ENCODE data around the gene EFHC1.
A peak's percentile ranks its signal among the peaks of the same experiment; 100 is the strongest.

DNA sequence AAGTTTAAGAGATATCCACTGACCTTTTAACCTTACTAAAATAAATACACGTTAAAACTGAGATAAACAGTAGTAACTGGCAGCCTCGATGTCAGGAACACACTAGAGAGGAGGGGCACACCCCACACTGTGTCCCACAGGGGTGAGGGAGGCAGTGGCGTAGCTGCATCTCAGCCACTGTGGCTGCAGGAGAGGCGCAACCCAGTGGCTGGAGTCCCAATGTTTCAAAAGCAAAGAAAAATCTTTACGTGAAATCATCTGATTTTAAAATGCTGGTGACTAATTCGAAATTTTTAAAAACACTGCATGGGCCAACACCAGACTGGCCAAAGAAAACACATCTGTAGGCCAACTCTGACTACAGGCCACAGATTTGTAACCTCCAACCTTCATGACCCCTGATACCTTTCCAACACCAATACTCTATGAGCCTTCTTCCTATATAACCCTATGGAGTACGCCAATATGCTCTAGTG, 102.0 kb downstream of the EFHC1 start:
- TF ChIP-seq CTCF (IDR thresholded peaks at IDR 0.05) = no peak
- TF ChIP-seq POLR2A (IDR thresholded peaks at IDR 0.05) = no peak
- peak in 1 of 3 donors; percentile 62 for TF ChIP-seq POLR2AphosphoS5 (IDR thresholded peaks at IDR 0.05)

Measured in breast epithelium (tissue), 3 donors.